ENCODE results near the gene SP2.

Gene SP2

DNA sequence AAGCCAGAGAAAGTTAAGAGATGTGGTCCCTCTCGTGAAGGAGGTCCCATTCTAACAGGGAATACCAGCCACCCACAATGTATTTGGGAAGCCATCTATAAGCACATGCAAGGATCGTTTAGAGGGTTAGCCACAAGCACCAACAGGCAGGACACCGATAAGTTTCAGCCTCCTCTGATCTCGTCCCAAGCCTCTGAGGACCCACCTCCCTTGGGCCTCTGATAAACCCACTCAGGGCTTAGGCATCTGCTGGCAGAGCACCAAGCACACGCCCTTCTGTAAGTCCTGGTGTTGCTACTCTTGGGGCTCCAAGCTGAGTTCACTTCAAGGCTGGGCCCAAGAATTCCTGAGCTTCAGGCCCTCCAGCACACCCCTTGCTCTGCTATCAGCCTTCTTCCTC, 39.9 kb downstream of the SP2 start:
- Histone ChIP-seq H3K4me1 (ENCODE audit: insufficient read depth, low read length) (no peaks in the 10 kb centered on the region; the same call in 1 of the 2 replicates), H3K9ac (ENCODE audit: low read depth, low read length) (no peak overlapping the region), H3K9me3 (ENCODE audit: control insufficient read depth, insufficient read depth, low read length) (no peaks in the 10 kb centered on the region), H3K36me3 (ENCODE audit: insufficient read depth, low read length) (no peaks in the 10 kb centered on the region; the same call in 1 of the 2 replicates)

DNA sequence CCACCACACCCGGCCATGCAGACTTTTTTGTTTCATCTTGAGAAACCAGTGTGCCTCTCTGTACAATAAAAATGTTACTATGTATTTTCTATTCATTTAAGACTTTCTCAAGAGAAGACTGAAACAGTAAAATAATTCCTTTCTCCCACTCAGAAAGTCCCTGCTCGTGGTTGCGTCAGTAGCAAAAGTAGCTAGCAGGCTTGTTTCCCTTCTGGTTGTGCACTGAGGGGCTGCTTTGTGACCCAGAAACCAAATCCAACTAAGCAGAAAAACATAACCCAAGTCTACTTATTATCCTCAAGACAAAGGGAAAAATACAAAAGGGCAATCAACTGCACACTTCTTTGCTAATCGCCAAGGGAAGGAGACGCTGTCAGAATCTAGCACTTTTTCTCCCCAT, 41.9 kb downstream of the SP2 start:
- Histone ChIP-seq H3K36me3 (ENCODE audit: insufficient read depth, low read length) (no peaks in the 10 kb centered on the region; the same call in 1 of the 2 replicates), H3K9ac (ENCODE audit: low read depth, low read length) (no peak overlapping the region), H3K4me1 (ENCODE audit: insufficient read depth, low read length) (peaks cover 5% of the 10 kb centered on the region; the same call in 1 of the 2 replicates), H3K9me3 (ENCODE audit: control insufficient read depth, insufficient read depth, low read length) (no peaks in the 10 kb centered on the region)

GRCh38 chr17:47941246-47942095, 45.4 kb downstream of the SP2 start, which contains the start of gene PNPO:
PNPO (plus strand) TSS chr17:47941571; CDS start chr17:47941676, 105 bp downstream.
- peaks cover 5% of the 10 kb centered on the region; the same call in 1 of the 2 replicates for H3K4me1 ChIP-seq (ENCODE audit: insufficient read depth, low read length)
- no peaks in the 10 kb centered on the region for H3K36me3 ChIP-seq (ENCODE audit: insufficient read depth, low read length)
- H3K9me3 ChIP-seq (ENCODE audit: control insufficient read depth, insufficient read depth, low read length): no peaks in the 10 kb centered on the region
- peak within 1 kb of the TSS; percentile 33; the same call in 1 of the 2 replicates for H3K9ac ChIP-seq (ENCODE audit: low read depth, low read length)

DNA sequence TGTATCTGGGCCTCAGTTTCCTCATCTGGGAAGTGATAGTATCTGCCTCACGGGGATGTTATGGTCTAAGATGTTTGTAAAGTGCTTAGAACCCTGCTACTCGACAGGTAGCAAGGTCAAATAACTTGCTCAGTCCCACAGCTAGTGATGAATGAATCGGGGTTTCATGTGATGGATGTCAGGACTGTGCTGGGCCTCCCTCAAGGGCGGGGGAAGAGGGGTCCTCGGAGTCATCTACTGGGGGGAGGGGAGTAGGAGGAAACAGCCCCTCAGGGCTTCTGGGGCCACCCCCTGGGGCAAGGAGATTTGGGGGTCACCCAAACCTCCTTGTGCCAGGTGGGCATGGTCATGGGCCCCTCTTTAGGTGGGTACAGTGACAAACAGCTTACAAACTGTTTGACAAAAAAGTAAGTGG, 46.1 kb downstream of the SP2 start:
- H3K9me3 ChIP-seq (ENCODE audit: control insufficient read depth, insufficient read depth, low read length): no peaks in the 10 kb centered on the region
- no peaks in the 10 kb centered on the region for H3K36me3 ChIP-seq (ENCODE audit: insufficient read depth, low read length)
- peaks cover 5% of the 10 kb centered on the region; the same call in 1 of the 2 replicates for H3K4me1 ChIP-seq (ENCODE audit: insufficient read depth, low read length)
- H3K9ac ChIP-seq (ENCODE audit: low read depth, low read length): peak overlapping the region; percentile 33; the same call in 1 of the 2 replicates

DNA sequence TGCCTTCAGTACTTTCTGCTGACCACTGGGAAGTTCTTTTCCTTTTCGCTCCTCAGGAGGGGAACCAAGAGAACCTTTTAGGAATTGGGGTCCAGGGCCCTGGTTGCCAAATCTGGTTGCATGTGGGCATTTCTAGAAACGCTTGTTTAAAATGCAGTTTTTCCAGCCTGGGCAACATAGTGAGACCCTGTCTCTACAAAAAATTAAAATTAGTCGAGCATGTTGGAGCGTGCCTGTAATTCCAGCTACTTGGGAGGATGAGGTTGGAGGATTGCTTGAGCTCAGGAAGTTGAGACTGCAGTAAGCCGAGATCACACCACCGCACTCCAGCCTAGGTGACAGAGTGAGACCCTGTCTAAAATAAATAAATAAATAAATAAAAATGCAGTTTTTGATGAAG, 46.5 kb downstream of the SP2 start:
- Histone ChIP-seq H3K4me1 (ENCODE audit: insufficient read depth, low read length) (peaks cover 5% of the 10 kb centered on the region; the same call in 1 of the 2 replicates), H3K9me3 (ENCODE audit: control insufficient read depth, insufficient read depth, low read length) (no peaks in the 10 kb centered on the region), H3K9ac (ENCODE audit: low read depth, low read length) (no peak overlapping the region), H3K36me3 (ENCODE audit: insufficient read depth, low read length) (no peaks in the 10 kb centered on the region)

DNA sequence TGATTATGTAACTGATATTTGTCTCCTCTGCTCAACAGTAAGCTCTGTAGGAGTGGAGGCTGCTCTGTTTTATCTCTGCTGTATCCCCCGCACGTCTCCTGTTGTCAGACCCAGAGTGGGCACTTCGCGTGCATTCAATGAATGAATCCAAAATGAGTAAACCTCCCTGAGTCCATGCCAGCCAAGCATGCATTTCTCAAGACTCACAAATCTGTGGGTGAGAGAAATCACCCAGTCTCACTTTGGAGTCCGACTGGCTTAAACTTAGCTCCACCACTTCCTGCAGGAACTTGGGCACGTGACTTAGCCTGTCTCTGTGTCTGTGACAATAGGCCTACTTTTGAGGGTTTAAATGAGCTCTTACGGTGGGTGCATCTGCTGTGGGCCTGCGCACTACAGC, 49.0 kb downstream of the SP2 start:
- H3K9ac ChIP-seq (ENCODE audit: low read depth, low read length): no peak overlapping the region
- peaks cover 16% of the 10 kb centered on the region for H3K4me1 ChIP-seq (ENCODE audit: insufficient read depth, low read length)
- H3K36me3 ChIP-seq (ENCODE audit: insufficient read depth, low read length): no peaks in the 10 kb centered on the region
- H3K9me3 ChIP-seq (ENCODE audit: control insufficient read depth, insufficient read depth, low read length): no peaks in the 10 kb centered on the region

DNA sequence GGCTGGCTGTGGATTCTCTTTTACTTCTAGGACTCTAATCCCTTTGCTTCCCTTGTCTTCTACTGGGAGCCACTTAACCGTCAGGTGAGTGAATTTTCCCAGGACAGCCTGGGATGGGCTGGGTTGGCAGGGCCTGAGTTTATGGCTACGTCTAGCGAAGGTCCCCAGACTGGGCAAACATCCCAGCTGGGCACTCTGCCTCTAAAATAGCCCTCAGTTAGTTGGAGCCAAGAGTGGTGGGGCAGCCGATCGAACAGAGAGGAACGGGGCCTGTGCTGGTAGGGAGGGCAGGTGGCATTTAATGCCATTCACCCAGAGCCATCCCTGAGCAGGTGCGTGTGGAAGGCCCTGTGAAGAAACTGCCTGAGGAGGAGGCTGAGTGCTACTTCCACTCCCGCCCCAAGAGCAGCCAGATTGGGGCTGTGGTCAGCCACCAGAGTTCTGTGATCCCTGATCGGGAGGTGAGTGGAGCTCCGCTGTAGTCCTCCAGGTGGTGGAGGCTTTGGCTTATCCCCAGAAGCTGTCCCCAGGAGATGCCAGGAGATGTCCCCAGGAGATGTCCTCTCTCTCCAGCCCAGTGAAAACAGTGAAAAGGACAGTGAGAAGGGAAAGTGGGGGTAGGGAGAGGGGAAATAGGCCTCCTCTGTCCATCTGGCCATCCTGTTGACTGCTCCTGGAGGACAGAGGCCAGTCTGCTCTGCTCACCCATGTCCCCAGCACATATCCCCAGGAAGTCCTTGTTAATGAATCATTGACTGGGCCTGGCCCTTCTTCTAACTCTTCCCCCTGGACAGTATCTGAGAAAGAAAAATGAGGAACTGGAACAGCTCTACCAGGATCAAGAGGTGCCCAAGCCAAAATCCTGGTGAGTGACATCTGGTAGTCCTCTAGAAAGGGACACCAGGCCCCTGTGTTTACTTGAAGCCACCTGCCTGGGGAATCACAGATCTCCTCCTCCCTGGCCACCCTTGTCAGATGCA, 49.8 kb downstream of the SP2 start:
- Histone ChIP-seq H3K9ac (ENCODE audit: low read depth, low read length) (no peak overlapping the region), H3K36me3 (ENCODE audit: insufficient read depth, low read length) (no peaks in the 10 kb centered on the region), H3K4me1 (ENCODE audit: insufficient read depth, low read length) (peaks cover 16% of the 10 kb centered on the region), H3K9me3 (ENCODE audit: control insufficient read depth, insufficient read depth, low read length) (no peaks in the 10 kb centered on the region)

GRCh38 chr17:47946516-47946915, 50.5 kb downstream of the SP2 start:
- H3K4me1 ChIP-seq (ENCODE audit: insufficient read depth, low read length): peaks cover 16% of the 10 kb centered on the region
- H3K36me3 ChIP-seq (ENCODE audit: insufficient read depth, low read length): no peaks in the 10 kb centered on the region
- no peak overlapping the region for H3K9ac ChIP-seq (ENCODE audit: low read depth, low read length)
- H3K9me3 ChIP-seq (ENCODE audit: control insufficient read depth, insufficient read depth, low read length): no peaks in the 10 kb centered on the region

- Histone ChIP-seq H3K4me1 (ENCODE audit: insufficient read depth, low read length) (peaks cover 16% of the 10 kb centered on the region), H3K9me3 (ENCODE audit: control insufficient read depth, insufficient read depth, low read length) (no peaks in the 10 kb centered on the region), H3K36me3 (ENCODE audit: insufficient read depth, low read length) (no peaks in the 10 kb centered on the region), H3K9ac (ENCODE audit: low read depth, low read length) (no peak overlapping the region)
These were observed 50.9 kb downstream of the SP2 start for GRCh38 chr17:47946929-47947397.

GRCh38 chr17:47948706-47949196, 52.7 kb downstream of the SP2 start:
- Histone ChIP-seq H3K9me3 (ENCODE audit: control insufficient read depth, insufficient read depth, low read length) (no peaks in the 10 kb centered on the region), H3K36me3 (ENCODE audit: insufficient read depth, low read length) (no peaks in the 10 kb centered on the region), H3K4me1 (ENCODE audit: insufficient read depth, low read length) (peaks cover 11% of the 10 kb centered on the region), H3K9ac (ENCODE audit: low read depth, low read length) (0 out of 2 replicates have a peak overlapping the region, but pooled peaks have one; percentile 1)

DNA sequence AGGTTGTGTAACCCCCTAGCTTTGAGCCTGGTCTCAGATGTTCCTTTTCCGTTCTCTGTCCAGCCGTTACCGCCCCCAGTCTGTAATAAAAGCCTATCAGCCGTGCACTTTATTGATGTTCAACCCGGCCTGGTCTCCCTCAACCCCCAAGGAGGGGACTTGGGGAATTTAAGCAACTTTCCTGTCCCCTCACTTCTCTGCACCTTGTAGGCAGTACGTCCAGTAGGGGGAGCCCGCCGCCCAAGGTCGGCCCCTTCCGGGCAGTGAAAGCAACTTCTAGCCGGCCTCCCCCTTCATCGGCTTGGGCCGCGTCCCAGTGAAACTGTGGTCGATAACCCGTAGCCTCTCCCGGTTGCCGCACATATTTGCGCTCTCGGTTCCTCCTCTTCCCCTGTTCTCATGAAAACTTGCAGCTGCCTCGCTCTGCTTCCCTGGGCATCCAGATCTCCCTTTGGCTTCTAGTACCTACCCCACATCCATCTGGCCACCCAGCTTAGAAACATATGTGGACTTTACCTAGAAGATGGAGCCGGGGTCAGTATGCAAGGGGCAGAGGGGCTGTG, 53.2 kb downstream of the SP2 start:
- Histone ChIP-seq H3K9ac (ENCODE audit: low read depth, low read length) (peak overlapping the region; percentile 7; the same call in 1 of the 2 replicates), H3K36me3 (ENCODE audit: insufficient read depth, low read length) (no peaks in the 10 kb centered on the region), H3K9me3 (ENCODE audit: control insufficient read depth, insufficient read depth, low read length) (no peaks in the 10 kb centered on the region), H3K4me1 (ENCODE audit: insufficient read depth, low read length) (peaks cover 11% of the 10 kb centered on the region)

DNA sequence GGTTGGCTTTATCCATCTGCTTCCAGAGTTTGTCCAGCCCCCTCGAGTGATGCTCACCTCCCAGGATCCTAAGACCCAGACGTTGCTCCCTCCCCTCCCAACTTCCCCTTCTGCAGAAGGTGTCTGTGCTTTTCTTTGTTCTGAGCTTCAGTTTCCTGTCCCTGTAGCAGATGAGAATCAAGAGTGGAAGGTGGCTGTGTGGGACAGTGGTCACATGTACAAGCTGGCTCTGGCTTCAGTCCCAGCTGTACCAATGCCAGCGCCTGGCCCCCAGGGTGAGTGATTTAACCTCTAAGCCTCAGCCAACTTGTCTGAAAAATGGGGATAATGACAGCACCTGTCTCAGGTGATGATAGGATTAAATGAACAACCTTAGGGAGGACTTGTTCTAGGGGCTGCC, 53.9 kb downstream of the SP2 start:
- H3K4me1 ChIP-seq (ENCODE audit: insufficient read depth, low read length): peaks cover 11% of the 10 kb centered on the region
- peak overlapping the region; percentile 7; the same call in 1 of the 2 replicates for H3K9ac ChIP-seq (ENCODE audit: low read depth, low read length)
- no peaks in the 10 kb centered on the region for H3K9me3 ChIP-seq (ENCODE audit: control insufficient read depth, insufficient read depth, low read length)

GRCh38 chr17:47950448-47950847, 54.4 kb downstream of the SP2 start:
- H3K4me1 ChIP-seq (ENCODE audit: insufficient read depth, low read length): peaks cover 11% of the 10 kb centered on the region
- no peak overlapping the region for H3K9ac ChIP-seq (ENCODE audit: low read depth, low read length)
- no peaks in the 10 kb centered on the region for H3K9me3 ChIP-seq (ENCODE audit: control insufficient read depth, insufficient read depth, low read length)
- H3K36me3 ChIP-seq (ENCODE audit: insufficient read depth, low read length): no peaks in the 10 kb centered on the region

More for the DNA sequence above, 53.9 kb downstream of the SP2 start:
- no peaks in the 10 kb centered on the region for H3K36me3 ChIP-seq (ENCODE audit: insufficient read depth, low read length)

All from ES-I3 (cell line).